GM23338 (cell line): ENCODE results near the gene NDUFB6. TPM values are rescaled to one million over a fixed set of nuclear protein-coding genes. Genes with fewer than 3 reads are reported as not detected.
A peak's percentile ranks its signal among the peaks of the same experiment; 100 is the strongest.

Experiments
- ATAC-seq: fragments of 200-7000 bp; cut with Tn5 transposase; 3 replicates; pipeline ENCODE4 v1.9.1; 2020
- DNase-seq: peaks from one replicate; pipeline ENCODE4 v3.0.0-alpha.2; 2015; ENCODE audit warnings: low spot score
- H2AFZ ChIP-seq: fragments of 200-600 bp; sonication (generic); 2 replicates; pipeline ENCODE4 v1.8.0; 2016; ENCODE audit warnings: antibody characterized with exemption, mild to moderate bottlenecking, moderate library complexity
- H3F3A ChIP-seq: fragments of 200-600 bp; sonication (generic); replicated peaks from 2 replicates; pipeline ENCODE4 v1.8.0; 2017; ENCODE audit warnings: antibody characterized with exemption, mixed run types, low read depth
- H3K27ac ChIP-seq: fragments of 200-600 bp; sonication (generic); 2 replicates; pipeline ENCODE4 v1.6.1; 2016; ENCODE audit warnings: low read depth
- H3K27me3 ChIP-seq: fragments of 200-600 bp; sonication (generic); 2 replicates; pipeline ENCODE4 v1.8.0; 2016; ENCODE audit warnings: mild to moderate bottlenecking, mixed run types, moderate library complexity; ENCODE audit not compliant: insufficient read depth
- H3K36me3 ChIP-seq: fragments of 200-600 bp; sonication (generic); 2 replicates; pipeline ENCODE4 v1.8.0; 2016; ENCODE audit warnings: mild to moderate bottlenecking; ENCODE audit not compliant: insufficient read depth
- H3K4me1 ChIP-seq: fragments of 200-600 bp; sonication (generic); 2 replicates; pipeline ENCODE4 v1.8.0; 2016; ENCODE audit warnings: mild to moderate bottlenecking, moderate library complexity; ENCODE audit not compliant: insufficient read depth
- H3K4me2 ChIP-seq: fragments of 200-600 bp; sonication (generic); 2 replicates; pipeline ENCODE4 v1.7.1; 2017; ENCODE audit warnings: mixed run types
- H3K4me3 ChIP-seq: fragments of 200-600 bp; sonication (generic); 2 replicates; pipeline ENCODE4 v1.6.1; 2016; ENCODE audit warnings: mixed run types
- H3K79me2 ChIP-seq: fragments of 200-600 bp; sonication (generic); replicated peaks from 2 replicates; pipeline ENCODE4 v1.8.0; 2017; ENCODE audit warnings: mild to moderate bottlenecking; ENCODE audit not compliant: insufficient read depth
- H3K9me2 ChIP-seq: fragments of 200-600 bp; sonication (generic); 2 replicates; pipeline ENCODE4 v1.8.0; 2017; ENCODE audit not compliant: insufficient read depth
- H4K20me1 ChIP-seq: fragments of 200-600 bp; sonication (generic); replicated peaks from 2 replicates; pipeline ENCODE4 v1.8.0; 2017; ENCODE audit warnings: mild to moderate bottlenecking; ENCODE audit not compliant: insufficient read depth
- H3K27ac Mint-ChIP-seq: 2 replicates; pipeline ENCODE4 v1.8.0; 2020; ENCODE audit warnings: inconsistent platforms, mild to moderate bottlenecking, moderate library complexity, mixed read lengths
- H3K27me3 Mint-ChIP-seq: 3 replicates; pipeline ENCODE4 v1.8.0; 2022; ENCODE audit warnings: low read depth, mild to moderate bottlenecking, moderate library complexity, mixed read lengths, inconsistent platforms; ENCODE audit not compliant: insufficient read depth, poor library complexity
- H3K36me3 Mint-ChIP-seq: 3 replicates; pipeline ENCODE4 v1.8.0; 2021; ENCODE audit warnings: low read depth, mild to moderate bottlenecking, inconsistent platforms, moderate library complexity, mixed read lengths
- H3K4me1 Mint-ChIP-seq: 3 replicates; pipeline ENCODE4 v1.8.0; 2020; ENCODE audit warnings: mild to moderate bottlenecking, inconsistent platforms, mixed read lengths
- H3K4me3 Mint-ChIP-seq: 3 replicates; pipeline ENCODE4 v1.8.0; 2021; ENCODE audit warnings: moderate library complexity, mild to moderate bottlenecking, inconsistent platforms, mixed read lengths
- H3K9me3 Mint-ChIP-seq: 3 replicates; pipeline ENCODE4 v1.8.0; 2020; ENCODE audit warnings: moderate library complexity, mild to moderate bottlenecking, inconsistent platforms, mixed read lengths
- CREB1 ChIP-seq: fragments of 250-450 bp; sonication (Bioruptor Pico); IDR thresholded peaks from 2 replicates; pipeline ENCODE4 v1.5.0; 2020; ENCODE audit warnings: low read depth, mild to moderate bottlenecking, moderate library complexity
- EZH2 ChIP-seq: fragments of 200-600 bp; sonication (generic); IDR thresholded peaks from one replicate; pipeline ENCODE4 v1.8.0; 2017; ENCODE audit warnings: antibody characterized with exemption, mild to moderate bottlenecking, low read depth; ENCODE audit not compliant: unreplicated experiment
- EZH2phosphoT487 ChIP-seq: fragments of 200-600 bp; sonication (generic); IDR thresholded peaks from one replicate; pipeline ENCODE4 v1.8.1; 2018; ENCODE audit warnings: antibody characterized with exemption; ENCODE audit not compliant: unreplicated experiment
- POLR2AphosphoS5 ChIP-seq: IDR thresholded peaks from 2 replicates; pipeline ENCODE4 v1.6.1; 2016; ENCODE audit warnings: antibody characterized with exemption, low read depth
- STAT1 ChIP-seq: IDR thresholded peaks from one replicate; pipeline ENCODE4 v1.6.1; 2016; ENCODE audit warnings: antibody characterized with exemption; ENCODE audit not compliant: unreplicated experiment
- ZNF114 ChIP-seq: fragments of 250-450 bp; sonication (Bioruptor Pico); IDR thresholded peaks from 2 replicates; pipeline ENCODE4 v1.5.0; 2020; ENCODE audit warnings: mild to moderate bottlenecking, moderate library complexity
- ZNF331 ChIP-seq: fragments of 250-450 bp; sonication (Bioruptor Pico); IDR thresholded peaks from 2 replicates; pipeline ENCODE4 v1.5.0; 2020; ENCODE audit warnings: low read depth, mild to moderate bottlenecking, moderate library complexity
- polyA plus RNA-seq: library from polyadenylated mRNA; unstranded; fragments of >200 nt; fragmentation: Nextera tagmentation; extraction: Ambion mirVana; gene quantifications from 2 replicates; pipeline ENCODE4 v1.2.1, GENCODE V29; 2016
- total RNA-seq: library from RNA; depleted of rRNA; stranded (reverse); fragments of >200 nt; shearing (Covaris generic); gene quantifications from 2 replicates; pipeline ENCODE4 v1.2.3, GENCODE V29; 2014
- TF ChIP-seq, protein P1 (sequence below), 2 experiments: fragments of 200-600 bp in 1 of 2; sonication (generic) in 1 of 2; conservative IDR thresholded peaks; 2 replicates each; pipeline versions ENCODE4 v1.5.1 to v1.6.1; 2016 to 2017; ENCODE audit warnings: antibody characterized with exemption in 2 of 2, low read depth in 2 of 2, mild to moderate bottlenecking in 2 of 2, moderate library complexity in 1 of 2
- TF ChIP-seq, protein P2 (sequence below): IDR thresholded peaks from one replicate; pipeline ENCODE4 v1.6.1; 2018; ENCODE audit warnings: antibody characterized with exemption; ENCODE audit not compliant: unreplicated experiment
- TF ChIP-seq, protein P3 (sequence below): fragments of 250-450 bp; sonication (Bioruptor Pico); IDR thresholded peaks from 2 replicates; pipeline ENCODE4 v1.5.0; 2020; ENCODE audit warnings: mild to moderate bottlenecking, moderate library complexity
- TF ChIP-seq, protein P4 (sequence below): IDR thresholded peaks from 2 replicates; pipeline ENCODE4 v1.6.1; 2016; ENCODE audit warnings: antibody characterized with exemption

The NDUFB6 gene
- total and polyA plus RNA-seq, 2 experiments from 2014 or later, result 56.5 to 231 TPM

DNA sequence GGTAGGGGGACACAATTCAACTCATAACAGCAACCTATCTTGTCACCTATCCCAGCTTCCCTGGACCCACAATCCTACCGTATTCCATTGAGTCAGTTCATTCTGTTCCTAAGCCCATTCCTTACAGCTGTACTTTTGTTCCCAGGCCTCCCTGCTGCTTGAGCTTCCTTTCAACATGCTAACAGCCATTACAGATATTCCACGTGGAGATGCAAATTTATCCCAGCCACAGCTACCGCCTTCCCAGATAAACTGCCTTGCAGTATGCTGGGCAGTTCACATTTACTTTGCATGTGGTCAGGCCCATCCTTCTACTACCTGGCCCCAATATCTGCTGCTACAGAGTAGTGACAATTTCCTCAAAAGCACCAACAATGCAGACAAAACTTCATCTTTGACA is 70.0 kb downstream of the NDUFB6 start:
- no peak overlapping the region for H3K4me2 ChIP-seq
- no peak overlapping the region for H2AFZ ChIP-seq
- no peaks in the 10 kb centered on the region for H3K27me3 Mint-ChIP-seq
- peaks cover 9% of the 10 kb centered on the region; the same call in 2 of the 3 replicates for H3K4me1 Mint-ChIP-seq
- no peaks in the 10 kb centered on the region for H3K27me3 ChIP-seq
- peaks cover 25% of the 10 kb centered on the region for H3K36me3 Mint-ChIP-seq
- DNase-seq, result peak; percentile 22
- H3K4me1 ChIP-seq, result peaks cover 7% of the 10 kb centered on the region; the same call in 1 of the 2 replicates
- H3K79me2 ChIP-seq, result peaks cover 6% of the 10 kb centered on the region; the same call in 1 of the 2 replicates
- H3K9me3 Mint-ChIP-seq, result 0 out of 3 replicates have a peak, but pooled peaks cover 2% of the 10 kb centered on the region
- 0 out of 2 replicates have a peak overlapping the region, but pooled peaks have one; percentile 9 for H3K27ac Mint-ChIP-seq
- no peaks in the 10 kb centered on the region; the same call in 1 of the 2 replicates for H4K20me1 ChIP-seq
- no peak overlapping the region for H3K4me3 ChIP-seq
- H3K36me3 ChIP-seq, result peaks cover 9% of the 10 kb centered on the region; the same call in 1 of the 2 replicates
- no peak overlapping the region for H3K4me3 Mint-ChIP-seq
- TF ChIP-seq EZH2phosphoT487, result no peak
- TF ChIP-seq, protein P1, sequence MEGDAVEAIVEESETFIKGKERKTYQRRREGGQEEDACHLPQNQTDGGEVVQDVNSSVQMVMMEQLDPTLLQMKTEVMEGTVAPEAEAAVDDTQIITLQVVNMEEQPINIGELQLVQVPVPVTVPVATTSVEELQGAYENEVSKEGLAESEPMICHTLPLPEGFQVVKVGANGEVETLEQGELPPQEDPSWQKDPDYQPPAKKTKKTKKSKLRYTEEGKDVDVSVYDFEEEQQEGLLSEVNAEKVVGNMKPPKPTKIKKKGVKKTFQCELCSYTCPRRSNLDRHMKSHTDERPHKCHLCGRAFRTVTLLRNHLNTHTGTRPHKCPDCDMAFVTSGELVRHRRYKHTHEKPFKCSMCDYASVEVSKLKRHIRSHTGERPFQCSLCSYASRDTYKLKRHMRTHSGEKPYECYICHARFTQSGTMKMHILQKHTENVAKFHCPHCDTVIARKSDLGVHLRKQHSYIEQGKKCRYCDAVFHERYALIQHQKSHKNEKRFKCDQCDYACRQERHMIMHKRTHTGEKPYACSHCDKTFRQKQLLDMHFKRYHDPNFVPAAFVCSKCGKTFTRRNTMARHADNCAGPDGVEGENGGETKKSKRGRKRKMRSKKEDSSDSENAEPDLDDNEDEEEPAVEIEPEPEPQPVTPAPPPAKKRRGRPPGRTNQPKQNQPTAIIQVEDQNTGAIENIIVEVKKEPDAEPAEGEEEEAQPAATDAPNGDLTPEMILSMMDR (conservative IDR thresholded peaks at IDR 0.05; ENCODE audit: low read depth in 2 of 2), result no peak
- TF ChIP-seq, protein P2, sequence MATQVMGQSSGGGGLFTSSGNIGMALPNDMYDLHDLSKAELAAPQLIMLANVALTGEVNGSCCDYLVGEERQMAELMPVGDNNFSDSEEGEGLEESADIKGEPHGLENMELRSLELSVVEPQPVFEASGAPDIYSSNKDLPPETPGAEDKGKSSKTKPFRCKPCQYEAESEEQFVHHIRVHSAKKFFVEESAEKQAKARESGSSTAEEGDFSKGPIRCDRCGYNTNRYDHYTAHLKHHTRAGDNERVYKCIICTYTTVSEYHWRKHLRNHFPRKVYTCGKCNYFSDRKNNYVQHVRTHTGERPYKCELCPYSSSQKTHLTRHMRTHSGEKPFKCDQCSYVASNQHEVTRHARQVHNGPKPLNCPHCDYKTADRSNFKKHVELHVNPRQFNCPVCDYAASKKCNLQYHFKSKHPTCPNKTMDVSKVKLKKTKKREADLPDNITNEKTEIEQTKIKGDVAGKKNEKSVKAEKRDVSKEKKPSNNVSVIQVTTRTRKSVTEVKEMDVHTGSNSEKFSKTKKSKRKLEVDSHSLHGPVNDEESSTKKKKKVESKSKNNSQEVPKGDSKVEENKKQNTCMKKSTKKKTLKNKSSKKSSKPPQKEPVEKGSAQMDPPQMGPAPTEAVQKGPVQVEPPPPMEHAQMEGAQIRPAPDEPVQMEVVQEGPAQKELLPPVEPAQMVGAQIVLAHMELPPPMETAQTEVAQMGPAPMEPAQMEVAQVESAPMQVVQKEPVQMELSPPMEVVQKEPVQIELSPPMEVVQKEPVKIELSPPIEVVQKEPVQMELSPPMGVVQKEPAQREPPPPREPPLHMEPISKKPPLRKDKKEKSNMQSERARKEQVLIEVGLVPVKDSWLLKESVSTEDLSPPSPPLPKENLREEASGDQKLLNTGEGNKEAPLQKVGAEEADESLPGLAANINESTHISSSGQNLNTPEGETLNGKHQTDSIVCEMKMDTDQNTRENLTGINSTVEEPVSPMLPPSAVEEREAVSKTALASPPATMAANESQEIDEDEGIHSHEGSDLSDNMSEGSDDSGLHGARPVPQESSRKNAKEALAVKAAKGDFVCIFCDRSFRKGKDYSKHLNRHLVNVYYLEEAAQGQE, result no peak
- no peak for TF ChIP-seq EZH2
- TF ChIP-seq CREB1, result no peak
- TF ChIP-seq, protein P3, sequence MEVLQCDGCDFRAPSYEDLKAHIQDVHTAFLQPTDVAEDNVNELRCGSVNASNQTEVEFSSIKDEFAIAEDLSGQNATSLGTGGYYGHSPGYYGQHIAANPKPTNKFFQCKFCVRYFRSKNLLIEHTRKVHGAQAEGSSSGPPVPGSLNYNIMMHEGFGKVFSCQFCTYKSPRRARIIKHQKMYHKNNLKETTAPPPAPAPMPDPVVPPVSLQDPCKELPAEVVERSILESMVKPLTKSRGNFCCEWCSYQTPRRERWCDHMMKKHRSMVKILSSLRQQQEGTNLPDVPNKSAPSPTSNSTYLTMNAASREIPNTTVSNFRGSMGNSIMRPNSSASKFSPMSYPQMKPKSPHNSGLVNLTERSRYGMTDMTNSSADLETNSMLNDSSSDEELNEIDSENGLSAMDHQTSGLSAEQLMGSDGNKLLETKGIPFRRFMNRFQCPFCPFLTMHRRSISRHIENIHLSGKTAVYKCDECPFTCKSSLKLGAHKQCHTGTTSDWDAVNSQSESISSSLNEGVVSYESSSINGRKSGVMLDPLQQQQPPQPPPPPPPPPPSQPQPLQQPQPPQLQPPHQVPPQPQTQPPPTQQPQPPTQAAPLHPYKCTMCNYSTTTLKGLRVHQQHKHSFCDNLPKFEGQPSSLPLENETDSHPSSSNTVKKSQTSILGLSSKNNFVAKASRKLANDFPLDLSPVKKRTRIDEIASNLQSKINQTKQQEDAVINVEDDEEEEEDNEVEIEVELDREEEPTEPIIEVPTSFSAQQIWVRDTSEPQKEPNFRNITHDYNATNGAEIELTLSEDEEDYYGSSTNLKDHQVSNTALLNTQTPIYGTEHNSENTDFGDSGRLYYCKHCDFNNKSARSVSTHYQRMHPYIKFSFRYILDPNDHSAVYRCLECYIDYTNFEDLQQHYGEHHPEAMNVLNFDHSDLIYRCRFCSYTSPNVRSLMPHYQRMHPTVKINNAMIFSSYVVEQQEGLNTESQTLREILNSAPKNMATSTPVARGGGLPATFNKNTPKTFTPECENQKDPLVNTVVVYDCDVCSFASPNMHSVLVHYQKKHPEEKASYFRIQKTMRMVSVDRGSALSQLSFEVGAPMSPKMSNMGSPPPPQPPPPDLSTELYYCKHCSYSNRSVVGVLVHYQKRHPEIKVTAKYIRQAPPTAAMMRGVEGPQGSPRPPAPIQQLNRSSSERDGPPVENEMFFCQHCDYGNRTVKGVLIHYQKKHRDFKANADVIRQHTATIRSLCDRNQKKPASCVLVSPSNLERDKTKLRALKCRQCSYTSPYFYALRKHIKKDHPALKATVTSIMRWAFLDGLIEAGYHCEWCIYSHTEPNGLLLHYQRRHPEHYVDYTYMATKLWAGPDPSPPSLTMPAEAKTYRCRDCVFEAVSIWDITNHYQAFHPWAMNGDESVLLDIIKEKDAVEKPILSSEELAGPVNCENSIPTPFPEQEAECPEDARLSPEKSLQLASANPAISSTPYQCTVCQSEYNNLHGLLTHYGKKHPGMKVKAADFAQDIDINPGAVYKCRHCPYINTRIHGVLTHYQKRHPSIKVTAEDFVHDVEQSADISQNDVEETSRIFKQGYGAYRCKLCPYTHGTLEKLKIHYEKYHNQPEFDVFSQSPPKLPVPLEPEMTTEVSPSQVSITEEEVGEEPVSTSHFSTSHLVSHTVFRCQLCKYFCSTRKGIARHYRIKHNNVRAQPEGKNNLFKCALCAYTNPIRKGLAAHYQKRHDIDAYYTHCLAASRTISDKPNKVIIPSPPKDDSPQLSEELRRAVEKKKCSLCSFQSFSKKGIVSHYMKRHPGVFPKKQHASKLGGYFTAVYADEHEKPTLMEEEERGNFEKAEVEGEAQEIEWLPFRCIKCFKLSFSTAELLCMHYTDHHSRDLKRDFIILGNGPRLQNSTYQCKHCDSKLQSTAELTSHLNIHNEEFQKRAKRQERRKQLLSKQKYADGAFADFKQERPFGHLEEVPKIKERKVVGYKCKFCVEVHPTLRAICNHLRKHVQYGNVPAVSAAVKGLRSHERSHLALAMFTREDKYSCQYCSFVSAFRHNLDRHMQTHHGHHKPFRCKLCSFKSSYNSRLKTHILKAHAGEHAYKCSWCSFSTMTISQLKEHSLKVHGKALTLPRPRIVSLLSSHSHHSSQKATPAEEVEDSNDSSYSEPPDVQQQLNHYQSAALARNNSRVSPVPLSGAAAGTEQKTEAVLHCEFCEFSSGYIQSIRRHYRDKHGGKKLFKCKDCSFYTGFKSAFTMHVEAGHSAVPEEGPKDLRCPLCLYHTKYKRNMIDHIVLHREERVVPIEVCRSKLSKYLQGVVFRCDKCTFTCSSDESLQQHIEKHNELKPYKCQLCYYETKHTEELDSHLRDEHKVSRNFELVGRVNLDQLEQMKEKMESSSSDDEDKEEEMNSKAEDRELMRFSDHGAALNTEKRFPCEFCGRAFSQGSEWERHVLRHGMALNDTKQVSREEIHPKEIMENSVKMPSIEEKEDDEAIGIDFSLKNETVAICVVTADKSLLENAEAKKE (CRISPR knock-in tag), result no peak
- TF ChIP-seq ZNF114 (CRISPR knock-in tag), result no peak
- no peak for TF ChIP-seq STAT1
- no peak for TF ChIP-seq POLR2AphosphoS5
- TF ChIP-seq, protein P4, sequence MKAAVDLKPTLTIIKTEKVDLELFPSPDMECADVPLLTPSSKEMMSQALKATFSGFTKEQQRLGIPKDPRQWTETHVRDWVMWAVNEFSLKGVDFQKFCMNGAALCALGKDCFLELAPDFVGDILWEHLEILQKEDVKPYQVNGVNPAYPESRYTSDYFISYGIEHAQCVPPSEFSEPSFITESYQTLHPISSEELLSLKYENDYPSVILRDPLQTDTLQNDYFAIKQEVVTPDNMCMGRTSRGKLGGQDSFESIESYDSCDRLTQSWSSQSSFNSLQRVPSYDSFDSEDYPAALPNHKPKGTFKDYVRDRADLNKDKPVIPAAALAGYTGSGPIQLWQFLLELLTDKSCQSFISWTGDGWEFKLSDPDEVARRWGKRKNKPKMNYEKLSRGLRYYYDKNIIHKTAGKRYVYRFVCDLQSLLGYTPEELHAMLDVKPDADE, result no peak
- TF ChIP-seq ZNF331 (CRISPR knock-in tag), result no peak
- no peaks in the 10 kb centered on the region for H3K9me2 ChIP-seq
- no peaks in the 10 kb centered on the region for H3F3A ChIP-seq
- no peak overlapping the region for H3K27ac ChIP-seq
- ATAC-seq, result peak; percentile 47; the same call in 2 of the 3 replicates
